K562 treated with DMSO at 1 percent for 48 hours (cell line): ENCODE data around the gene ARHGAP12. TPM values are rescaled to one million over a fixed set of nuclear protein-coding genes. Genes with fewer than 3 reads are reported as not detected.

Experiments
- total RNA-seq: library from RNA; unstranded; fragments of 300-600 nt; gene quantifications from 2 replicates; pipeline ENCODE4 v1.2.3, GENCODE V29; 2022; ENCODE audit warnings: low replicate concordance; ENCODE audit errors: extremely low read depth

ARHGAP12 gene
- not detected in 2 replicates for total RNA-seq

GRCh38 chr10:31928549-31929260 lies at the start of gene ARHGAP12:
ARHGAP12 (minus strand) TSS chr10:31928831; CDS start chr10:31908855, 19,976 bp downstream.

Other genes starting within 250 kb of the ARHGAP12 start
- gene KIF5B, start 127.6 kb upstream of the ARHGAP12 start, total RNA-seq: not detected in 2 replicates